Measurements from ENCODE around the gene NLRC4.

Gene NLRC4

Small RNAs within 50 kb of the gene (small RNA-seq; reads per million reads assigned to genes)
- gene RNU6-647P: 0 to 0.03 reads per million in 2 experiments

Measured in SK-N-DZ (cell line).